Body of pancreas (tissue), 4 donors: Measurements from ENCODE around the gene AHCYL1.

Experiments used
- CTCF ChIP-seq, 7 experiments: fragments of 450-650 bp in 4 of 7; fragments of 200-600 bp in 3 of 7; sonication (generic) in 3 of 7; IDR thresholded peaks; one replicate each; pipeline ENCODE4 v1.5.1; 2016 to 2019; ENCODE audit warnings: antibody characterized with exemption in 7 of 7
- POLR2A ChIP-seq, 3 donors: fragments of 450-650 bp; IDR thresholded peaks; one replicate each; pipeline ENCODE4 v1.6.1; 2016; ENCODE audit warnings: antibody characterized with exemption in 3 of 3, mild to moderate bottlenecking in 2 of 3

- TF ChIP-seq CTCF (IDR thresholded peaks at IDR 0.05) (no peak), POLR2A (IDR thresholded peaks at IDR 0.05) (no peak)
Observed at GRCh38 chr1:110007046-110007830, 22.7 kb downstream of the AHCYL1 start.
